ENCODE measurements around the gene TMEM270. TPM values are rescaled to one million over a fixed set of nuclear protein-coding genes. Genes with fewer than 3 reads are reported as not detected.

TMEM270 gene
- total and polyA plus RNA-seq, 2 donors (not counting 1 experiment from before 2014, with no cell fraction given): not detected

DNA sequence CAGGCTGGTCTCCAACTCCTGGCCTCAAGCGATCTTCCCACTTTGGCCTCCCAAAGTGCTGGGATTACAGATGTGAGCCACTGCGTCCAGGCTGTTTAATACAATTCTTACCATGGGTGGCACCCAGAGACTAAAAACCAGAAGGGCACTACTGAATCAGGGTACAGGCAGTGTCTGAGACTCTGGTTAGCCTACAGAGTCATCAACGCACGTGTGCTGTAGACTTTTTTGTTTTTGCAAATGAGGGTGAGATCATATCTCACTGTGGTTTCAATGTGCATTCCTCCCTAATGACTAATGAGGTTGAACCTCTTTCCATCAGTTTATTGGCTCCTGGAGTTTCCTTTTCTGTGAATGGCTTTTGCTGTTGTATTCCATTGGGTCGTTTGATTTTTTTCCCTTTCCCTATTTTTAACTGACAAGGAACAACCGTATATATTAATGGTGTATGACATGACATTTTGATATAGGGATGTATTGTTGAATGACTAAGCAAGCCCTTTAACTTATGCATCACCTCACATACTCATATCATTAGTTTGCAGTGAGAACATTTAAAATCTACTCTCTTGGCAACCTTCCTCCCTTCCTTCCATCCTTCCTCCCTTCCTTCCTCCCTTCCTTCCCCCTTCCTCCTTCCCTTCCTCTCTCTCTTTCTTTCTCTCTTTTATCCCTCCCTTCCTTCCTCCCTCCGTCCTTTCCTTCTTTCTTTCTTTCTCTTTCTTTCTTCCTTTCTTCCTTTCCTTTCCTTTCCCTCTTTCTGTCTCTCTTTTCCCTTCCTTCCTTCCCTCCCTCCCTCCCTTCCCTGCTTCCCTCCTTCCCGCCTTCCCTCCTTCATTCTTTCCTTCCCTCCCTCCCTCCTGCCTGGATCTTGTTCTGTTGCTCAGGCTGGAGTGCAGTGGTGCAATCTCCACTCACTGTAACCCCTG lies 9.3 kb upstream of the TMEM270 start:
- no peak overlapping the region for H3K27ac ChIP-seq (ENCODE audit: low read length in 2 of 2)
- TF ChIP-seq CTCF (IDR thresholded peaks at IDR 0.05) (no peak), EZH2 (IDR thresholded peaks at IDR 0.05; ENCODE audit: borderline replicate concordance, insufficient read depth, low read depth, low read length, poor library complexity, severe bottlenecking) (no peak)
- peaks cover 3 to 10% of the 10 kb centered on the region in 2 donors for H3K4me1 ChIP-seq (ENCODE audit: control insufficient read depth in 2 of 2, insufficient read depth in 2 of 2, low read length in 2 of 2)
- CTCF ChIA-PET: interaction anchor here (1.1 to 1.4 kb wide), 3 partner anchors 25 to 245 kb away, joined by 3 to 6 read pairs (median 3); no protein-coding TSS in a partner anchor
- no peak overlapping the region for H2AFZ ChIP-seq (ENCODE audit: insufficient read depth, low read depth, low read length, poor library complexity, severe bottlenecking)
- no peaks in the 10 kb centered on the region for H3K36me3 ChIP-seq (replicated peaks in 1 of 2; ENCODE audit: control extremely low read depth in 1 of 2, control insufficient read depth in 1 of 2, extremely low read depth in 1 of 2, insufficient read depth in 2 of 2, low read length in 1 of 2)
- H4K20me1 ChIP-seq (ENCODE audit: control insufficient read depth, insufficient read depth, low read length, poor library complexity, severe bottlenecking): no peaks in the 10 kb centered on the region
- no peak overlapping the region for H3K4me3 ChIP-seq (ENCODE audit: control extremely low read depth in 1 of 5, extremely low read depth in 1 of 5, insufficient read depth in 1 of 5, low read depth in 2 of 5, low read length in 4 of 5)
- intact Hi-C loops (cut with micrococcal nuclease): no loop called here
- POLR2A ChIA-PET: interaction anchor here (0.6 kb wide), 1 partner anchor 9 kb away, joined by 5 read pairs; the partner anchor contains the start of gene METTL27
- no peak overlapping the region for H3K4me3 Mint-ChIP-seq
- peaks cover 0 to 4% (median 0%) of the 10 kb centered on the region in 3 donors for H3K9me3 ChIP-seq (ENCODE audit: control extremely low read depth in 1 of 3, control insufficient read depth in 2 of 3, insufficient read depth in 1 of 3, low read length in 2 of 3)
- WGBS (ENCODE audit: insufficient coverage): 78% methylated on average over 3 of the region's 8 CpGs
- peaks cover 0 to 16% (median 3%) of the 10 kb centered on the region in 4 experiments for H3K27me3 ChIP-seq (replicated peaks in 1 of 4; ENCODE audit: control extremely low read depth in 1 of 4, control insufficient read depth in 3 of 4, insufficient read depth in 4 of 4, low read length in 3 of 4)
- ATAC-seq (ENCODE audit: low read depth) (peak; percentile 41), DNase-seq (no peak)
- no peak overlapping the region for H3K9ac ChIP-seq (ENCODE audit: low read length)
- H3K4me2 ChIP-seq (replicated peaks; ENCODE audit: low read depth, low read length, poor library complexity, severe bottlenecking): no peak overlapping the region
- H3K79me2 ChIP-seq (ENCODE audit: control insufficient read depth, insufficient read depth, low read length): no peaks in the 10 kb centered on the region
- H3K27me3 Mint-ChIP-seq: peaks cover 29% of the 10 kb centered on the region
- no peak overlapping the region for H3K27ac Mint-ChIP-seq
- no peaks in the 10 kb centered on the region for H3K9me3 Mint-ChIP-seq (ENCODE audit: insufficient read depth)
- H3K4me1 Mint-ChIP-seq: peaks cover 13% of the 10 kb centered on the region

- no peak overlapping the region for H3K27ac Mint-ChIP-seq
- Histone ChIP-seq H4K20me1 (ENCODE audit: control insufficient read depth, insufficient read depth, low read length, poor library complexity, severe bottlenecking) (no peaks in the 10 kb centered on the region), H2AFZ (ENCODE audit: insufficient read depth, low read depth, low read length, poor library complexity, severe bottlenecking) (no peak overlapping the region), H3K9ac (ENCODE audit: low read length) (no peak overlapping the region), H3K4me2 (replicated peaks; ENCODE audit: low read depth, low read length, poor library complexity, severe bottlenecking) (no peak overlapping the region), H3K27ac (ENCODE audit: low read length in 2 of 2) (no peak overlapping the region), H3K9me3 (ENCODE audit: control extremely low read depth in 1 of 3, control insufficient read depth in 2 of 3, insufficient read depth in 1 of 3, low read length in 2 of 3) (peaks cover 0 to 4% (median 0%) of the 10 kb centered on the region in 3 donors), H3K79me2 (ENCODE audit: control insufficient read depth, insufficient read depth, low read length) (no peaks in the 10 kb centered on the region), H3K4me3 (ENCODE audit: control extremely low read depth in 1 of 5, extremely low read depth in 1 of 5, insufficient read depth in 1 of 5, low read depth in 2 of 5, low read length in 4 of 5) (no peak overlapping the region), H3K4me1 (ENCODE audit: control insufficient read depth in 2 of 2, insufficient read depth in 2 of 2, low read length in 2 of 2) (peaks cover 3 to 8% of the 10 kb centered on the region in 2 donors), H3K36me3 (replicated peaks in 1 of 2; ENCODE audit: control extremely low read depth in 1 of 2, control insufficient read depth in 1 of 2, extremely low read depth in 1 of 2, insufficient read depth in 2 of 2, low read length in 1 of 2) (no peaks in the 10 kb centered on the region), H3K27me3 (replicated peaks in 1 of 4; ENCODE audit: control extremely low read depth in 1 of 4, control insufficient read depth in 3 of 4, insufficient read depth in 4 of 4, low read length in 3 of 4) (peaks cover 0 to 16% (median 3%) of the 10 kb centered on the region in 4 experiments)
- POLR2A ChIA-PET: no interaction called here
- intact Hi-C loops (cut with micrococcal nuclease): no loop called here
- peaks cover 11% of the 10 kb centered on the region for H3K4me1 Mint-ChIP-seq
- TF ChIP-seq EZH2 (IDR thresholded peaks at IDR 0.05; ENCODE audit: borderline replicate concordance, insufficient read depth, low read depth, low read length, poor library complexity, severe bottlenecking): no peak
- no peak overlapping the region for H3K4me3 Mint-ChIP-seq
- no peaks in the 10 kb centered on the region for H3K9me3 Mint-ChIP-seq (ENCODE audit: insufficient read depth)
- CTCF ChIA-PET: interaction anchor here (5.6 kb wide), 1 partner anchor 42 kb away, joined by 41 read pairs; no protein-coding TSS in a partner anchor
- ATAC-seq (ENCODE audit: low read depth) (no peak), DNase-seq (no peak)
- H3K27me3 Mint-ChIP-seq: peaks cover 32% of the 10 kb centered on the region
- WGBS (ENCODE audit: insufficient coverage): no CpG with 5 or more reads among the region's 5 CpGs
Observed at GRCh38 chr7:73852500-73852899, 8.5 kb upstream of the TMEM270 start.

Measured in B cell (primary cell).